WTC11 (cell line): ENCODE data around the gene ZNF236.

Experiments
- CTCF ChIP-seq: fragments of 200-600 bp; IDR thresholded peaks from 2 replicates; pipeline ENCODE4 v1.8.0; 2022; ENCODE audit warnings: antibody characterized with exemption
- ESRRA ChIP-seq: sonication (generic); formaldehyde crosslinking; IDR thresholded peaks from 2 replicates; pipeline ENCODE4 v1.8.1; 2022; ENCODE audit warnings: mild to moderate bottlenecking, missing genetic modification reagents, borderline replicate concordance
- FOXP1 ChIP-seq: sonication (generic); formaldehyde crosslinking; IDR thresholded peaks from 2 replicates; pipeline ENCODE4 v1.8.0; 2022; ENCODE audit warnings: missing genetic modification reagents, mild to moderate bottlenecking, moderate library complexity, borderline replicate concordance
- SMAD3 ChIP-seq: sonication (generic); formaldehyde crosslinking; IDR thresholded peaks from 2 replicates; pipeline ENCODE4 v1.8.0; 2022; ENCODE audit warnings: missing genetic modification reagents, mild to moderate bottlenecking, borderline replicate concordance
- ZNF671 ChIP-seq: fragments of 250-450 bp; sonication (Bioruptor Pico); IDR thresholded peaks from 2 replicates; pipeline ENCODE4 v1.8.0; 2021; ENCODE audit warnings: mild to moderate bottlenecking
- TF ChIP-seq, protein P1 (sequence below): sonication (generic); formaldehyde crosslinking; IDR thresholded peaks from 2 replicates; pipeline ENCODE4 v1.8.0; 2023; ENCODE audit warnings: missing genetic modification reagents
- TF ChIP-seq, protein P2 (sequence below): sonication (generic); formaldehyde crosslinking; IDR thresholded peaks from 2 replicates; pipeline ENCODE4 v1.8.1; 2023; ENCODE audit warnings: mild to moderate bottlenecking, missing genetic modification reagents
- TF ChIP-seq, protein P3 (sequence below): sonication (generic); formaldehyde crosslinking; IDR thresholded peaks from 2 replicates; pipeline ENCODE4 v1.8.0; 2022; ENCODE audit warnings: mild to moderate bottlenecking, missing genetic modification reagents
- TF ChIP-seq, protein P4 (sequence below): sonication (generic); formaldehyde crosslinking; IDR thresholded peaks from 2 replicates; pipeline ENCODE4 v1.8.0; 2022; ENCODE audit warnings: mild to moderate bottlenecking, missing genetic modification reagents

- TF ChIP-seq, protein P1, sequence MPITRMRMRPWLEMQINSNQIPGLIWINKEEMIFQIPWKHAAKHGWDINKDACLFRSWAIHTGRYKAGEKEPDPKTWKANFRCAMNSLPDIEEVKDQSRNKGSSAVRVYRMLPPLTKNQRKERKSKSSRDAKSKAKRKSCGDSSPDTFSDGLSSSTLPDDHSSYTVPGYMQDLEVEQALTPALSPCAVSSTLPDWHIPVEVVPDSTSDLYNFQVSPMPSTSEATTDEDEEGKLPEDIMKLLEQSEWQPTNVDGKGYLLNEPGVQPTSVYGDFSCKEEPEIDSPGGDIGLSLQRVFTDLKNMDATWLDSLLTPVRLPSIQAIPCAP (CRISPR knock-in tag): no peak
- TF ChIP-seq CTCF (no peak), ESRRA (no peak), SMAD3 (CRISPR knock-in tag) (no peak), FOXP1 (CRISPR knock-in tag) (no peak), ZNF671 (CRISPR knock-in tag) (no peak)
- TF ChIP-seq, protein P2, sequence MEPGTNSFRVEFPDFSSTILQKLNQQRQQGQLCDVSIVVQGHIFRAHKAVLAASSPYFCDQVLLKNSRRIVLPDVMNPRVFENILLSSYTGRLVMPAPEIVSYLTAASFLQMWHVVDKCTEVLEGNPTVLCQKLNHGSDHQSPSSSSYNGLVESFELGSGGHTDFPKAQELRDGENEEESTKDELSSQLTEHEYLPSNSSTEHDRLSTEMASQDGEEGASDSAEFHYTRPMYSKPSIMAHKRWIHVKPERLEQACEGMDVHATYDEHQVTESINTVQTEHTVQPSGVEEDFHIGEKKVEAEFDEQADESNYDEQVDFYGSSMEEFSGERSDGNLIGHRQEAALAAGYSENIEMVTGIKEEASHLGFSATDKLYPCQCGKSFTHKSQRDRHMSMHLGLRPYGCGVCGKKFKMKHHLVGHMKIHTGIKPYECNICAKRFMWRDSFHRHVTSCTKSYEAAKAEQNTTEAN (CRISPR knock-in tag): no peak
- TF ChIP-seq, protein P3, sequence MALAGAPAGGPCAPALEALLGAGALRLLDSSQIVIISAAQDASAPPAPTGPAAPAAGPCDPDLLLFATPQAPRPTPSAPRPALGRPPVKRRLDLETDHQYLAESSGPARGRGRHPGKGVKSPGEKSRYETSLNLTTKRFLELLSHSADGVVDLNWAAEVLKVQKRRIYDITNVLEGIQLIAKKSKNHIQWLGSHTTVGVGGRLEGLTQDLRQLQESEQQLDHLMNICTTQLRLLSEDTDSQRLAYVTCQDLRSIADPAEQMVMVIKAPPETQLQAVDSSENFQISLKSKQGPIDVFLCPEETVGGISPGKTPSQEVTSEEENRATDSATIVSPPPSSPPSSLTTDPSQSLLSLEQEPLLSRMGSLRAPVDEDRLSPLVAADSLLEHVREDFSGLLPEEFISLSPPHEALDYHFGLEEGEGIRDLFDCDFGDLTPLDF: no peak
- TF ChIP-seq, protein P4, sequence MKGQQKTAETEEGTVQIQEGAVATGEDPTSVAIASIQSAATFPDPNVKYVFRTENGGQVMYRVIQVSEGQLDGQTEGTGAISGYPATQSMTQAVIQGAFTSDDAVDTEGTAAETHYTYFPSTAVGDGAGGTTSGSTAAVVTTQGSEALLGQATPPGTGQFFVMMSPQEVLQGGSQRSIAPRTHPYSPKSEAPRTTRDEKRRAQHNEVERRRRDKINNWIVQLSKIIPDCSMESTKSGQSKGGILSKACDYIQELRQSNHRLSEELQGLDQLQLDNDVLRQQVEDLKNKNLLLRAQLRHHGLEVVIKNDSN (CRISPR knock-in tag): no peak
Observed at GRCh38 chr18:76909439-76909838, 87.1 kb downstream of the ZNF236 start.
